ENCODE measurements around the gene KRTAP10-1.

DNA sequence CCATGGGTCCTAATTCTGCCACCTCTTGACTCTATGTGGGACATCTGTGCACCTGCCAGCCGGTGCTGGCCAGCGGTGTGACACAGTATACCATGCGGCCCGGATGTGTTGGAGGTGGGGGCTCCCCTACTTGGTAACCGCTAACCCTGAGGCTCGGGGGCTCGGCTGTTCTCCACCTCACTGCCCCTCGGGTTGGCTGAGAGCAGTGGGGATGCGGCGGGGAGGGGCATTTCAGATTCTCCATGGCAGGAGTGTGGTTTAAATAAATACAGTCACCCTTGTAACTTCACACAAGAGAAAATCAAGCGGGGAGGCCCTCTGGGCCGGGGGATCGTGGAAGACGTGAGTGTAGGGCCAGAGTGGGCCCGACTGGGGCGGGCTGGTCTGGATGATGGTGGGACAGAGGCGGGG is 11.0 kb downstream of the KRTAP10-1 start:
- TF ChIP-seq, protein P1, sequence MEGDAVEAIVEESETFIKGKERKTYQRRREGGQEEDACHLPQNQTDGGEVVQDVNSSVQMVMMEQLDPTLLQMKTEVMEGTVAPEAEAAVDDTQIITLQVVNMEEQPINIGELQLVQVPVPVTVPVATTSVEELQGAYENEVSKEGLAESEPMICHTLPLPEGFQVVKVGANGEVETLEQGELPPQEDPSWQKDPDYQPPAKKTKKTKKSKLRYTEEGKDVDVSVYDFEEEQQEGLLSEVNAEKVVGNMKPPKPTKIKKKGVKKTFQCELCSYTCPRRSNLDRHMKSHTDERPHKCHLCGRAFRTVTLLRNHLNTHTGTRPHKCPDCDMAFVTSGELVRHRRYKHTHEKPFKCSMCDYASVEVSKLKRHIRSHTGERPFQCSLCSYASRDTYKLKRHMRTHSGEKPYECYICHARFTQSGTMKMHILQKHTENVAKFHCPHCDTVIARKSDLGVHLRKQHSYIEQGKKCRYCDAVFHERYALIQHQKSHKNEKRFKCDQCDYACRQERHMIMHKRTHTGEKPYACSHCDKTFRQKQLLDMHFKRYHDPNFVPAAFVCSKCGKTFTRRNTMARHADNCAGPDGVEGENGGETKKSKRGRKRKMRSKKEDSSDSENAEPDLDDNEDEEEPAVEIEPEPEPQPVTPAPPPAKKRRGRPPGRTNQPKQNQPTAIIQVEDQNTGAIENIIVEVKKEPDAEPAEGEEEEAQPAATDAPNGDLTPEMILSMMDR (conservative IDR thresholded peaks at IDR 0.05; ENCODE audit: low read length) = no peak
- TF ChIP-seq EZH2phosphoT487 (IDR thresholded peaks at IDR 0.05; ENCODE audit: borderline replicate concordance, low read depth, low read length) = no peak

Data from OCI-LY7 (cell line).